WTC11 (cell line): ENCODE measurements around the gene ADCY6. TPM values are rescaled to one million over a fixed set of nuclear protein-coding genes. Genes with fewer than 3 reads are reported as not detected.

Source experiments
- ATAC-seq: fragments of 200-7000 bp; cut with Tn5 transposase; 2 replicates; pipeline ENCODE4 v1.10.0; 2021; ENCODE audit warnings: mild to moderate bottlenecking, moderate library complexity
- CTCF ChIA-PET: fragments of 300-600 bp; sonication (Branson Sonifier 250); formaldehyde crosslinking; loops from one replicate; lab custom pipeline; 2021; ENCODE audit warnings: antibody characterized with exemption; lab: Charles Lee
- POLR2A ChIA-PET: fragments of 350-600 bp; sonication (Branson Sonifier 250); formaldehyde crosslinking; loops from one replicate; lab custom pipeline; 2021; ENCODE audit warnings: antibody characterized with exemption; lab: Charles Lee
- DNase-seq: peaks from one replicate; pipeline ENCODE4 v3.0.0; 2021; ENCODE audit warnings: low spot score
- H3K27ac Mint-ChIP-seq: 2 replicates; pipeline ENCODE4 v1.8.0; 2021; ENCODE audit warnings: mixed read lengths
- H3K27me3 Mint-ChIP-seq: 2 replicates; pipeline ENCODE4 v1.8.0; 2021; ENCODE audit warnings: low read depth, mild to moderate bottlenecking, moderate library complexity, mixed read lengths
- H3K36me3 Mint-ChIP-seq: 2 replicates; pipeline ENCODE4 v1.8.0; 2021; ENCODE audit warnings: mixed read lengths
- H3K4me1 Mint-ChIP-seq: 2 replicates; pipeline ENCODE4 v1.8.0; 2022; ENCODE audit warnings: mixed read lengths
- H3K4me3 Mint-ChIP-seq: 2 replicates; pipeline ENCODE4 v1.8.0; 2021; ENCODE audit warnings: mild to moderate bottlenecking, moderate library complexity, mixed read lengths
- H3K9me3 Mint-ChIP-seq: 2 replicates; pipeline ENCODE4 v1.8.0; 2021; ENCODE audit warnings: mixed read lengths
- AR ChIP-seq: fragments of 250-450 bp; sonication (Bioruptor Pico); IDR thresholded peaks from 2 replicates; pipeline ENCODE4 v1.9.0; 2021; ENCODE audit warnings: mild to moderate bottlenecking
- ATF2 ChIP-seq: sonication (generic); formaldehyde crosslinking; IDR thresholded peaks from 2 replicates; pipeline ENCODE4 v1.8.1; 2022; ENCODE audit warnings: low read depth, missing genetic modification reagents, borderline replicate concordance
- CREB1 ChIP-seq: sonication (generic); formaldehyde crosslinking; IDR thresholded peaks from 2 replicates; pipeline ENCODE4 v1.8.0; 2023; ENCODE audit warnings: mild to moderate bottlenecking, missing genetic modification reagents
- CREM ChIP-seq: sonication (generic); formaldehyde crosslinking; IDR thresholded peaks from 2 replicates; pipeline ENCODE4 v1.8.1; 2022; ENCODE audit warnings: mild to moderate bottlenecking, missing genetic modification reagents, moderate library complexity
- EMX1 ChIP-seq: fragments of 250-450 bp; sonication (Bioruptor Pico); IDR thresholded peaks from 2 replicates; pipeline ENCODE4 v1.8.0; 2021; ENCODE audit warnings: mild to moderate bottlenecking
- ERG ChIP-seq: fragments of 250-450 bp; sonication (Bioruptor Pico); IDR thresholded peaks from 2 replicates; pipeline ENCODE4 v1.8.0; 2021; ENCODE audit warnings: mild to moderate bottlenecking
- ETV6 ChIP-seq: sonication (generic); formaldehyde crosslinking; IDR thresholded peaks from 2 replicates; pipeline ENCODE4 v1.8.1; 2022; ENCODE audit warnings: mild to moderate bottlenecking, missing genetic modification reagents
- FOXP1 ChIP-seq: sonication (generic); formaldehyde crosslinking; IDR thresholded peaks from 2 replicates; pipeline ENCODE4 v1.8.0; 2022; ENCODE audit warnings: missing genetic modification reagents, mild to moderate bottlenecking, moderate library complexity, borderline replicate concordance
- GABPB1 ChIP-seq: sonication (generic); formaldehyde crosslinking; IDR thresholded peaks from 2 replicates; pipeline ENCODE4 v1.8.1; 2023; ENCODE audit warnings: mild to moderate bottlenecking, missing genetic modification reagents
- IRF2 ChIP-seq: sonication (generic); formaldehyde crosslinking; IDR thresholded peaks from 2 replicates; pipeline ENCODE4 v1.8.0; 2022; ENCODE audit warnings: low read depth, missing genetic modification reagents, borderline replicate concordance
- MAX ChIP-seq: sonication (generic); formaldehyde crosslinking; IDR thresholded peaks from 2 replicates; pipeline ENCODE4 v1.8.0; 2022; ENCODE audit warnings: mild to moderate bottlenecking, missing genetic modification reagents
- MYBL2 ChIP-seq: sonication (generic); formaldehyde crosslinking; IDR thresholded peaks from 2 replicates; pipeline ENCODE4 v1.8.1; 2023; ENCODE audit warnings: mild to moderate bottlenecking, moderate library complexity, missing genetic modification reagents
- NFE2L1 ChIP-seq: sonication (generic); formaldehyde crosslinking; IDR thresholded peaks from 2 replicates; pipeline ENCODE4 v1.8.1; 2023; ENCODE audit warnings: missing genetic modification reagents
- NR1H2 ChIP-seq: sonication (generic); formaldehyde crosslinking; IDR thresholded peaks from 2 replicates; pipeline ENCODE4 v1.9.0; 2021; ENCODE audit warnings: mild to moderate bottlenecking, moderate library complexity, missing genetic modification reagents
- OVOL2 ChIP-seq: fragments of 250-450 bp; sonication (Bioruptor Pico); IDR thresholded peaks from 2 replicates; pipeline ENCODE4 v1.9.0; 2021; ENCODE audit warnings: mild to moderate bottlenecking, borderline replicate concordance
- RORB ChIP-seq: fragments of 250-450 bp; sonication (Bioruptor Pico); IDR thresholded peaks from 2 replicates; pipeline ENCODE4 v1.9.0; 2021; ENCODE audit warnings: mild to moderate bottlenecking
- SMAD4 ChIP-seq: sonication (generic); formaldehyde crosslinking; IDR thresholded peaks from 2 replicates; pipeline ENCODE4 v1.8.0; 2022; ENCODE audit warnings: mild to moderate bottlenecking, missing genetic modification reagents
- TCF7 ChIP-seq: sonication (generic); formaldehyde crosslinking; IDR thresholded peaks from 2 replicates; pipeline ENCODE4 v1.8.0; 2022; ENCODE audit warnings: mild to moderate bottlenecking, low read depth, missing genetic modification reagents, moderate library complexity
- TEAD1 ChIP-seq: sonication (generic); formaldehyde crosslinking; IDR thresholded peaks from 2 replicates; pipeline ENCODE4 v1.8.0; 2022; ENCODE audit warnings: mild to moderate bottlenecking, missing genetic modification reagents
- TEAD4 ChIP-seq: sonication (generic); formaldehyde crosslinking; IDR thresholded peaks from 2 replicates; pipeline ENCODE4 v1.8.0; 2022; ENCODE audit warnings: mild to moderate bottlenecking, missing genetic modification reagents
- ZNF121 ChIP-seq: sonication (generic); formaldehyde crosslinking; IDR thresholded peaks from 2 replicates; pipeline ENCODE4 v1.8.0; 2023; ENCODE audit warnings: missing genetic modification reagents
- ZNF219 ChIP-seq: sonication (generic); formaldehyde crosslinking; IDR thresholded peaks from 2 replicates; pipeline ENCODE4 v1.8.0; 2023; ENCODE audit warnings: missing genetic modification reagents, mild to moderate bottlenecking, borderline replicate concordance
- ZNF396 ChIP-seq: fragments of 250-450 bp; sonication (Bioruptor Pico); IDR thresholded peaks from 2 replicates; pipeline ENCODE4 v1.8.0; 2021; ENCODE audit warnings: mild to moderate bottlenecking, moderate library complexity, borderline replicate concordance
- ZNF416 ChIP-seq: fragments of 250-450 bp; sonication (Bioruptor Pico); IDR thresholded peaks from 2 replicates; pipeline ENCODE4 v1.9.0; 2021; ENCODE audit warnings: mild to moderate bottlenecking, inconsistent platforms
- ZNF423 ChIP-seq: fragments of 250-450 bp; sonication (Bioruptor Pico); IDR thresholded peaks from 2 replicates; pipeline ENCODE4 v2.1.2; 2022; ENCODE audit warnings: mild to moderate bottlenecking, moderate library complexity
- total RNA-seq: library from RNA; stranded (reverse); gene quantifications from 3 replicates; pipeline ENCODE4 v1.2.3, GENCODE V29; 2021
- TF ChIP-seq, protein P1 (sequence below): sonication (generic); formaldehyde crosslinking; IDR thresholded peaks from 2 replicates; pipeline ENCODE4 v1.8.1; 2023; ENCODE audit warnings: mild to moderate bottlenecking, missing genetic modification reagents, borderline replicate concordance
- TF ChIP-seq, protein P2 (sequence below): sonication (generic); formaldehyde crosslinking; IDR thresholded peaks from 2 replicates; pipeline ENCODE4 v1.8.1; 2022; ENCODE audit warnings: mild to moderate bottlenecking, moderate library complexity, missing genetic modification reagents

Gene ADCY6
- total RNA-seq, 1 experiment from 2014 or later: 12.8 TPM

DNA sequence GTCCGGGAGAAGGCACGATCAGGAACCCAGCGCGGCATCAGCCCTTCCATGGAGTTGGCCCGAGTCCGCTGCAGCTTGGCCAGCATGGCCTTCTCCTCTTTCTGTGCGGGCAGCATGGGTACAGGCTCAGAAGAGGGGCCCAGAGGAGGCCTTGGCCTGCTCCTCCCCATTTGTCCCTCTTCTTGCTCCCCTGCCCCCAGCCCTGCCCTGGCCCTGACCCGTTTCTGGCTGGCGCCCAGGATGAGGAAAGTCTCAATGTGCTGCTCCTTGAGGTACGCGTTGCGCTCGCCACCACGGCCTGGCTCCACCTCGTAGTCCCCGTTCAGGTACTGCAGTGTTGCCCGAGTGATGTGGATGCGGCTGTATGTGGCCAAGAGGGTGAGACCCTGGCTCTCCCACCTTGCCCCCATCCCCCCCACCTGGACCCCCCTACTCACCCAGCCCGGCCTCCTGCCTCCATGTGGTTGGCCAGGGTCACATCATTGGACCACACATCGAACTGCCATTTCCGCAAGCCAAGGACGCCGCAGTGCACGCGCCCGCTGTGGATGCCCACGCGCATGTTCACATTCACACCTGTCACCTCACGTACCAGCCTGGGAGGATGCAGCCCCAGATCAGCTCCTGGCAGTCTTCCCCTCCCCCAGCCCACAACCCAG is 12.8 kb downstream of the ADCY6 start:
- ATAC-seq: no peak
- TF ChIP-seq TEAD4 (CRISPR knock-in tag) (no peak), MYBL2 (CRISPR knock-in tag) (no peak), ZNF219 (CRISPR knock-in tag) (no peak), CREB1 (no peak), IRF2 (CRISPR knock-in tag) (no peak), ZNF416 (CRISPR knock-in tag) (no peak), ZNF423 (CRISPR knock-in tag) (no peak), TEAD1 (CRISPR knock-in tag) (no peak), EMX1 (CRISPR knock-in tag) (no peak), OVOL2 (no peak), AR (no peak), ETV6 (CRISPR knock-in tag) (no peak)
- TF ChIP-seq, protein P1, sequence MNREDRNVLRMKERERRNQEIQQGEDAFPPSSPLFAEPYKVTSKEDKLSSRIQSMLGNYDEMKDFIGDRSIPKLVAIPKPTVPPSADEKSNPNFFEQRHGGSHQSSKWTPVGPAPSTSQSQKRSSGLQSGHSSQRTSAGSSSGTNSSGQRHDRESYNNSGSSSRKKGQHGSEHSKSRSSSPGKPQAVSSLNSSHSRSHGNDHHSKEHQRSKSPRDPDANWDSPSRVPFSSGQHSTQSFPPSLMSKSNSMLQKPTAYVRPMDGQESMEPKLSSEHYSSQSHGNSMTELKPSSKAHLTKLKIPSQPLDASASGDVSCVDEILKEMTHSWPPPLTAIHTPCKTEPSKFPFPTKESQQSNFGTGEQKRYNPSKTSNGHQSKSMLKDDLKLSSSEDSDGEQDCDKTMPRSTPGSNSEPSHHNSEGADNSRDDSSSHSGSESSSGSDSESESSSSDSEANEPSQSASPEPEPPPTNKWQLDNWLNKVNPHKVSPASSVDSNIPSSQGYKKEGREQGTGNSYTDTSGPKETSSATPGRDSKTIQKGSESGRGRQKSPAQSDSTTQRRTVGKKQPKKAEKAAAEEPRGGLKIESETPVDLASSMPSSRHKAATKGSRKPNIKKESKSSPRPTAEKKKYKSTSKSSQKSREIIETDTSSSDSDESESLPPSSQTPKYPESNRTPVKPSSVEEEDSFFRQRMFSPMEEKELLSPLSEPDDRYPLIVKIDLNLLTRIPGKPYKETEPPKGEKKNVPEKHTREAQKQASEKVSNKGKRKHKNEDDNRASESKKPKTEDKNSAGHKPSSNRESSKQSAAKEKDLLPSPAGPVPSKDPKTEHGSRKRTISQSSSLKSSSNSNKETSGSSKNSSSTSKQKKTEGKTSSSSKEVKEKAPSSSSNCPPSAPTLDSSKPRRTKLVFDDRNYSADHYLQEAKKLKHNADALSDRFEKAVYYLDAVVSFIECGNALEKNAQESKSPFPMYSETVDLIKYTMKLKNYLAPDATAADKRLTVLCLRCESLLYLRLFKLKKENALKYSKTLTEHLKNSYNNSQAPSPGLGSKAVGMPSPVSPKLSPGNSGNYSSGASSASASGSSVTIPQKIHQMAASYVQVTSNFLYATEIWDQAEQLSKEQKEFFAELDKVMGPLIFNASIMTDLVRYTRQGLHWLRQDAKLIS: no peak
- TF ChIP-seq, all 79 proteins: peak for 0
- POLR2A ChIA-PET: no interaction called here
- Mint-ChIP-seq H3K4me1 (peaks cover 21% of the 10 kb centered on the region), H3K9me3 (no peaks in the 10 kb centered on the region), H3K27ac (no peak overlapping the region), H3K4me3 (no peak overlapping the region), H3K36me3 (peaks cover 11% of the 10 kb centered on the region), H3K27me3 (no peaks in the 10 kb centered on the region)
- no peak for DNase-seq
- CTCF ChIA-PET: interaction anchor here (0.8 kb wide), 2 partner anchors 20 to 23 kb away, joined by 3 to 5 read pairs; no protein-coding TSS in a partner anchor

DNA sequence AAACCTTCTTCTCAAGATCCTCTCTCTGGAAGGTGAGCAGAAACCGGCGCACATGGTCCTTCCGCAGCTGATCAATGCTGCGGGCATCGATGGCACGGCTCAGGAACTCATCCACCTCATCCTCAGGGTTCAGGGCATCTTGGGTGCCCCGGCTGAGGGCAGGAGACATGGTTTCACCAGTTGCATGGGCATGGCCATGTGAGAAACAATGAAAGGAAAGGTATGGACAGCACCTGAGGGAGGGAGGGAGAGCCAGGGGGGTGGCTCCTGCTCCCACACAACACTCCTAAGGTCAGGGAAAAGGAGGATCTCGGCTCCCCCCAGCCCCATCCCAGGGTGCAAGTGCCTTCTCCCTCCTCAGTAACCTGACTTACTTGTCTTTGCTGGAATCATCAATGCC is 13.6 kb downstream of the ADCY6 start:
- DNase-seq (no peak), ATAC-seq (no peak)
- Mint-ChIP-seq H3K4me1 (peaks cover 21% of the 10 kb centered on the region), H3K27ac (no peak overlapping the region), H3K4me3 (no peak overlapping the region), H3K27me3 (no peaks in the 10 kb centered on the region), H3K36me3 (peaks cover 13% of the 10 kb centered on the region), H3K9me3 (no peaks in the 10 kb centered on the region)
- POLR2A ChIA-PET: no interaction called here
- no peak for TF ChIP-seq TCF7 (CRISPR knock-in tag)
- no peak for TF ChIP-seq MYBL2 (CRISPR knock-in tag)
- TF ChIP-seq NFE2L1 (CRISPR knock-in tag): no peak
- no peak for TF ChIP-seq GABPB1 (CRISPR knock-in tag)
- no peak for TF ChIP-seq ZNF121 (CRISPR knock-in tag)
- no peak for TF ChIP-seq NR1H2 (CRISPR knock-in tag)
- no peak for TF ChIP-seq RORB (CRISPR knock-in tag)
- no peak for TF ChIP-seq ERG (CRISPR knock-in tag)
- TF ChIP-seq FOXP1 (CRISPR knock-in tag): no peak
- TF ChIP-seq ATF2 (CRISPR knock-in tag): no peak
- no peak for TF ChIP-seq MAX (CRISPR knock-in tag)
- TF ChIP-seq ZNF396 (CRISPR knock-in tag): no peak
- TF ChIP-seq SMAD4: no peak
- TF ChIP-seq CREM (CRISPR knock-in tag): no peak
- TF ChIP-seq IRF2 (CRISPR knock-in tag): no peak
- TF ChIP-seq, protein P2, sequence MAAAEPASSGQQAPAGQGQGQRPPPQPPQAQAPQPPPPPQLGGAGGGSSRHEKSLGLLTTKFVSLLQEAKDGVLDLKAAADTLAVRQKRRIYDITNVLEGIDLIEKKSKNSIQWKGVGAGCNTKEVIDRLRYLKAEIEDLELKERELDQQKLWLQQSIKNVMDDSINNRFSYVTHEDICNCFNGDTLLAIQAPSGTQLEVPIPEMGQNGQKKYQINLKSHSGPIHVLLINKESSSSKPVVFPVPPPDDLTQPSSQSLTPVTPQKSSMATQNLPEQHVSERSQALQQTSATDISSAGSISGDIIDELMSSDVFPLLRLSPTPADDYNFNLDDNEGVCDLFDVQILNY (CRISPR knock-in tag): no peak
- CTCF ChIA-PET: interaction anchor here (0.8 kb wide), 1 partner anchor 21 kb away, joined by 3 read pairs; no protein-coding TSS in a partner anchor
